HEK293 (cell line): ENCODE data around the gene C9orf78.

Experiments used
- CTCF ChIP-seq: fragments of 450-650 bp; formaldehyde crosslinking; IDR thresholded peaks from 2 replicates; pipeline ENCODE4 v1.5.1; 2016; ENCODE audit warnings: missing biosample characterization, missing genetic modification characterization
- KLF10 ChIP-seq: fragments of 450-650 bp; IDR thresholded peaks from 2 replicates; pipeline ENCODE4 v1.5.1; 2018; ENCODE audit warnings: missing biosample characterization, mild to moderate bottlenecking, missing genetic modification characterization
- ZBTB1 ChIP-seq: fragments of 450-650 bp; formaldehyde crosslinking; IDR thresholded peaks from 2 replicates; pipeline ENCODE4 v1.5.1; 2016; ENCODE audit warnings: missing biosample characterization, missing genetic modification characterization
- ZNF148 ChIP-seq: fragments of 450-650 bp; formaldehyde crosslinking; IDR thresholded peaks from 2 replicates; pipeline ENCODE4 v1.5.0; 2017; ENCODE audit warnings: missing biosample characterization, missing genetic modification characterization, borderline replicate concordance
- ZNF155 ChIP-seq: fragments of 450-650 bp; formaldehyde crosslinking; IDR thresholded peaks from 2 replicates; pipeline ENCODE4 v1.5.1; 2016; ENCODE audit warnings: missing biosample characterization, missing genetic modification characterization
- ZNF530 ChIP-seq: fragments of 450-650 bp; formaldehyde crosslinking; IDR thresholded peaks from 2 replicates; pipeline ENCODE4 v1.5.1; 2016; ENCODE audit warnings: low read depth, missing biosample characterization, missing genetic modification characterization

GRCh38 chr9:129785866-129786265, 49.2 kb downstream of the C9orf78 start:
- TF ChIP-seq ZNF530 (tag by site-specific recombination) = no peak
- TF ChIP-seq CTCF = no peak
- no peak for TF ChIP-seq KLF10 (tag by site-specific recombination)
- TF ChIP-seq ZNF148 (tag by site-specific recombination) = no peak
- no peak for TF ChIP-seq ZBTB1 (tag by site-specific recombination)
- no peak for TF ChIP-seq ZNF155 (tag by site-specific recombination)
